ENCODE data around the gene FAM50A. TPM values are rescaled to one million over a fixed set of nuclear protein-coding genes. Genes with fewer than 3 reads are reported as not detected.

Gene FAM50A
- total and polyA plus RNA-seq, 4 donors: 23.4 to 202 (median 90.4) TPM

DNA sequence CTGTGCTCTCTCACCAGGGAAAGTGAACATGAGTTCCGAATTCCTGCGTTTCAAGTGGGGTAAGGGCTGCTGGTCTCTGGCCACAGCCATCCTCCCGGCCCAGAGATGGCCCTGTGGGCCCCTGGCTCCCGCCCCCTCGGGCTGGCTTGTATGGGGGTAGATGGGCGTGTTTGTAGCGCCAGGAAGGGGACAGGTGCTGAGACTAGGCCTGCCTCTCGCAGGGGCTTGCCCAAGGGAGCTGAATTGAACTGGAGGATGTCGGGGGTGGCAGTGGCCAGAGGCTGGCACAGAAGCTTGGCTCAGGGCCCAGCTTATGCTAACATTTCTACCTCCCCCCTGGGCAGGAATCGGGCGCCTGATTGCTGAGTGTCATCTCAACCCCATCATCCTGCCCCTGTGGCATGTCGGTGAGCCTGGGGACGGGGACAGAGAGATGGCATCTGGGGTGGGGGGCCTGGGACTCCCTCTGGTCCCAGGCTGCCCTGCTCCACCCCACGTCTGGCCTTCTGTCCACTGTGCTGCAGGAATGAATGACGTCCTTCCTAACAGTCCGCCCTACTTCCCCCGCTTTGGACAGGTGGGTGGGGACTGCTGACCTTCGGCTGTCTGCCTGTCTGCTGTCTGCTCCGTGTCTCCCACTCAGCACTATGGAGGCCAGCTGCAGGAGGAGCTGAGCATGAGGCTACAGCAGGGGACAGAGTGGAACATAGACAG, 24.1 kb upstream of the FAM50A start:
- 71 to 72% methylated on average over 12 to 19 of the region's 19 CpGs for WGBS, 2 donors
- DNase-seq (peak in 1 of 3 donors; percentile 9), ATAC-seq (ENCODE audit: insufficient read depth, low FRiP score) (no peak)
- TF ChIP-seq, protein P1, sequence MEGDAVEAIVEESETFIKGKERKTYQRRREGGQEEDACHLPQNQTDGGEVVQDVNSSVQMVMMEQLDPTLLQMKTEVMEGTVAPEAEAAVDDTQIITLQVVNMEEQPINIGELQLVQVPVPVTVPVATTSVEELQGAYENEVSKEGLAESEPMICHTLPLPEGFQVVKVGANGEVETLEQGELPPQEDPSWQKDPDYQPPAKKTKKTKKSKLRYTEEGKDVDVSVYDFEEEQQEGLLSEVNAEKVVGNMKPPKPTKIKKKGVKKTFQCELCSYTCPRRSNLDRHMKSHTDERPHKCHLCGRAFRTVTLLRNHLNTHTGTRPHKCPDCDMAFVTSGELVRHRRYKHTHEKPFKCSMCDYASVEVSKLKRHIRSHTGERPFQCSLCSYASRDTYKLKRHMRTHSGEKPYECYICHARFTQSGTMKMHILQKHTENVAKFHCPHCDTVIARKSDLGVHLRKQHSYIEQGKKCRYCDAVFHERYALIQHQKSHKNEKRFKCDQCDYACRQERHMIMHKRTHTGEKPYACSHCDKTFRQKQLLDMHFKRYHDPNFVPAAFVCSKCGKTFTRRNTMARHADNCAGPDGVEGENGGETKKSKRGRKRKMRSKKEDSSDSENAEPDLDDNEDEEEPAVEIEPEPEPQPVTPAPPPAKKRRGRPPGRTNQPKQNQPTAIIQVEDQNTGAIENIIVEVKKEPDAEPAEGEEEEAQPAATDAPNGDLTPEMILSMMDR (IDR thresholded peaks at IDR 0.05; ENCODE audit: control extremely low read depth, extremely low read depth): no peak
- Histone ChIP-seq H3K27ac (ENCODE audit: low read depth in 1 of 2, low read length in 1 of 2) (peak overlapping the region in 1 of 2 donors; percentile 47), H3K4me3 (no peak overlapping the region), H3K27me3 (ENCODE audit: control insufficient read depth in 3 of 3, insufficient read depth in 3 of 3, low read length in 2 of 3) (peaks cover 0 to 3% (median 0%) of the 10 kb centered on the region in 3 donors), H3K9me3 (ENCODE audit: control insufficient read depth in 4 of 4, insufficient read depth in 3 of 4, low read length in 3 of 4) (no peaks in the 10 kb centered on the region), H3K9ac (ENCODE audit: insufficient read depth in 1 of 2, low read length in 2 of 2) (no peak overlapping the region), H3K4me1 (ENCODE audit: control insufficient read depth in 5 of 5, insufficient read depth in 5 of 5, low read length in 5 of 5) (no peaks in the 10 kb centered on the region), H3K36me3 (ENCODE audit: control insufficient read depth in 4 of 4, insufficient read depth in 4 of 4, low read length in 4 of 4) (peaks cover 0 to 2% (median 0%) of the 10 kb centered on the region in 4 donors)

DNA sequence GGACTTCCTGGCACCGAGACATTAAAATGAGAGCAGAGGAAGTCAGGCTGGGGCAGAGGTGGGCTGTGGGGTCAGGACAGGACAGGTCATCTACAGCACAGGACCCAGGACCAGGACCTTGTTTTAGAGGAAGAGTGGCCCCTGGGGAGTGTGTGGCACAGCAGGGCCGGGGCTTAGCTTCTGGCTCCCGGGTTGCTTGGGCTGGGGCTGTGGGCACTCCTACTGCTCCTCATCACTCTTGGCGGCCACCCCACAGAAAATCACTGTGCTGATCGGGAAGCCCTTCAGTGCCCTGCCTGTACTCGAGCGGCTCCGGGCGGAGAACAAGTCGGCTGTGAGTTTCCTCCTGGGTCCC, 23.6 kb upstream of the FAM50A start:
- Histone ChIP-seq H3K9ac (ENCODE audit: insufficient read depth in 1 of 2, low read length in 2 of 2) (no peak overlapping the region), H3K4me1 (ENCODE audit: control insufficient read depth in 5 of 5, insufficient read depth in 5 of 5, low read length in 5 of 5) (no peaks in the 10 kb centered on the region), H3K4me3 (no peak overlapping the region), H3K27ac (ENCODE audit: low read depth in 1 of 2, low read length in 1 of 2) (peak overlapping the region in 1 of 2 donors; percentile 47), H3K36me3 (ENCODE audit: control insufficient read depth in 4 of 4, insufficient read depth in 4 of 4, low read length in 4 of 4) (peaks cover 0 to 2% (median 0%) of the 10 kb centered on the region in 4 donors), H3K9me3 (ENCODE audit: control insufficient read depth in 4 of 4, insufficient read depth in 3 of 4, low read length in 3 of 4) (no peaks in the 10 kb centered on the region), H3K27me3 (ENCODE audit: control insufficient read depth in 3 of 3, insufficient read depth in 3 of 3, low read length in 2 of 3) (peaks cover 0 to 3% (median 0%) of the 10 kb centered on the region in 3 donors)
- WGBS, 2 donors: 87 to 89% methylated on average over 7 to 10 of the region's 10 CpGs
- DNase-seq (no peak), ATAC-seq (ENCODE audit: insufficient read depth, low FRiP score) (no peak)
- TF ChIP-seq, protein P1 (IDR thresholded peaks at IDR 0.05; ENCODE audit: control extremely low read depth, extremely low read depth): no peak

DNA sequence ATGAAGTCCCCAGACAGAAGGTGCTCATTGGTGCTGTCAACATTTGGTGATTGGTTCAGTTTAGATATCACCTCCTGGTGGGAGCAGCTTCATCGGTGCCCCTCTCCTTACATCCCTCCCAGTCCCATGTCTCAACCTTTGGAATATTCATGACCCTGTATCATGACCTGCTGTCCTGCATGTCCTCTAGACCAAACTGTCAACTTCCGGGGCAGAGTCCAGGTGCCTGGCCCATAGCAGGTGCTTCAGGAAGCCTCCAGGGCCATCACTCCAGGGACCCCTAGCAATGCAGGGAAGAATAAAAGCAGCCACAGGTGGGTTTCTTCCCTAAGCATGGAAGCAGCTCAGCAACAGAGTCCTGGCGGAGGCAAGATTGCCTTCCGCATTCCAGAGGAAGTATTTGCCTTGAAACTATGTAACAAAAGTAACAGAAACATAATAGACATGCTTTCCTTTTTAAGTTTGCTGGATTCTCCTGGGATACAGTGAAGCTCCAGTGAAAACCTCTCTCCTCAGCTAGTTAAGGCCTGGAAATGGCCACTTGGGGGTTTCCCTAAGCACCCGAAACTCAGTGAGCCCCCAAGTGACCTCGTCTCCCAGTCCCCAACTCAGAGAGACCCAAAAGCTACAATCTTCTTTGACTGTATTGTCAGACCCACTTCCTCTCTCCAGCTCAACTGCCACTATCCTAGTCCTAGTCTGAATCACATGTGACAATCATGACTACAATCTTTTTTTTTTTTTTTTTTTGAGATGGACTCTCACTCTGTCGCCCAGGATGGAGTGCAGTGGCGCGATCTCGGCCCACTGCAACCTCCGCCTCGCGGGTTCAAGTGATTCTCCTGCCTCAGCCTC, 16.8 kb upstream of the FAM50A start:
- peaks cover 0 to 8% (median 0%) of the 10 kb centered on the region in 4 donors for H3K9me3 ChIP-seq (ENCODE audit: control insufficient read depth in 4 of 4, insufficient read depth in 3 of 4, low read length in 3 of 4)
- TF ChIP-seq, protein P1 (IDR thresholded peaks at IDR 0.05; ENCODE audit: control extremely low read depth, extremely low read depth): no peak
- WGBS, 2 donors: 64 to 84% methylated on average over 13 of the region's 13 CpGs
- ATAC-seq (ENCODE audit: insufficient read depth, low FRiP score) (no peak), DNase-seq (no peak)
- no peak overlapping the region for H3K4me3 ChIP-seq
- H3K27me3 ChIP-seq (ENCODE audit: control insufficient read depth in 3 of 3, insufficient read depth in 3 of 3, low read length in 2 of 3): no peaks in the 10 kb centered on the region
- H3K4me1 ChIP-seq (ENCODE audit: control insufficient read depth in 5 of 5, insufficient read depth in 5 of 5, low read length in 5 of 5): peaks cover 0 to 5% (median 2%) of the 10 kb centered on the region in 5 donors
- peak overlapping the region in 1 of 2 donors; percentile 52 for H3K27ac ChIP-seq (ENCODE audit: low read depth in 1 of 2, low read length in 1 of 2)
- H3K36me3 ChIP-seq (ENCODE audit: control insufficient read depth in 4 of 4, insufficient read depth in 4 of 4, low read length in 4 of 4): peaks cover 0 to under 1% (median 0%) of the 10 kb centered on the region in 4 donors
- no peak overlapping the region for H3K9ac ChIP-seq (ENCODE audit: insufficient read depth in 1 of 2, low read length in 2 of 2)

Measured in lung (tissue), 12 donors.